Smooth muscle cell of the pulmonary artery (primary cell): ENCODE data around the gene B3GAT1. TPM values are rescaled to one million over a fixed set of nuclear protein-coding genes. Genes with fewer than 3 reads are reported as not detected.

Experiments used
- total RNA-seq: library from RNA; depleted of rRNA; stranded (reverse); fragments of >200 nt; gene quantifications from 2 replicates; pipeline ENCODE4 v1.2.3, GENCODE V29; 2014

Gene B3GAT1
- total RNA-seq: under 0.01 TPM in 1 of 2 replicates, not detected in the other

DNA sequence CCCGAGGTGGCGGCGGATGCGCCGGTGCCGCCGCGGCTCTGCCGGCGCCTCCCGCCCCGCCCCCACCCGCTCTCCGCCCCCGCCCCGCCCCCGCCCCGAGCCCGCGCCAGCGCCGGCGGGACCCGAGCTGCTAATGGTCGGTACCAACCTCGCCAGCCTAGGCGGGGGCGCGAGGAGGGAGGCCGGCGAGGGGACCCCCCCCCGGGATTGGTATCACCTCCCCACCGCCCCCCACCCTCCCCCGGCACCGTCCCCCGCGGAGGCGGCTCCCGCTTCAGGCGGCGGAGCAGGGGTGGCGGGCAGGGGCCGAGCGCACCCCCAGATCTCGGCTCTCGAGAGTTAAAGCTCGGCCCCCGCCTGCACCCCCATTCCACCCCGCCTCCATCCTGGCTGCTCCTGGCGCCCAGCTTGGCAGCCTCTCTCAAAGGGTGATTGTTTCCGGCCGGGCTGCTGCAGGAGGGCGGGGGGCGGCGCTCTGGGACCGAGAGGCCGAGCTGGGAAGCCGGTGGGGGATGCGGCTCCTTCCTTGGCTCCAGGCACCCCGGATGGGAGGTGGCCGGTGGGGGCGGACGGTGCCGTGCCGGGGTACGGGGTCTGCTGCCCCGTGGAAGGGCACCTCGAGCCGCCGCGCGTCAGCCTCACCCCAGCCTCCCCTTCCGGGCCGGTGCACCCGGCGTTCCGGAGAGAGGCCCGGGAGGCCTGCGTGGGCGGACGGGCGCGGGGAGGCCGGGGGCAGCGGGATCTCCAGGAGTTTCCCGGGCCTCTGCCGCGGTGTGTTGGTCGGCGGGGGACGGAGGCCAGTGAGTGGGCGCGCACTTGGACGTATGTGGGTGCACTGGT lies at the start of gene B3GAT1:
Gene B3GAT1 (minus strand): TSS at position 40 of the 840 bp plus-strand sequence. CDS start 24,583 bp downstream, outside the sequence.

DNA sequence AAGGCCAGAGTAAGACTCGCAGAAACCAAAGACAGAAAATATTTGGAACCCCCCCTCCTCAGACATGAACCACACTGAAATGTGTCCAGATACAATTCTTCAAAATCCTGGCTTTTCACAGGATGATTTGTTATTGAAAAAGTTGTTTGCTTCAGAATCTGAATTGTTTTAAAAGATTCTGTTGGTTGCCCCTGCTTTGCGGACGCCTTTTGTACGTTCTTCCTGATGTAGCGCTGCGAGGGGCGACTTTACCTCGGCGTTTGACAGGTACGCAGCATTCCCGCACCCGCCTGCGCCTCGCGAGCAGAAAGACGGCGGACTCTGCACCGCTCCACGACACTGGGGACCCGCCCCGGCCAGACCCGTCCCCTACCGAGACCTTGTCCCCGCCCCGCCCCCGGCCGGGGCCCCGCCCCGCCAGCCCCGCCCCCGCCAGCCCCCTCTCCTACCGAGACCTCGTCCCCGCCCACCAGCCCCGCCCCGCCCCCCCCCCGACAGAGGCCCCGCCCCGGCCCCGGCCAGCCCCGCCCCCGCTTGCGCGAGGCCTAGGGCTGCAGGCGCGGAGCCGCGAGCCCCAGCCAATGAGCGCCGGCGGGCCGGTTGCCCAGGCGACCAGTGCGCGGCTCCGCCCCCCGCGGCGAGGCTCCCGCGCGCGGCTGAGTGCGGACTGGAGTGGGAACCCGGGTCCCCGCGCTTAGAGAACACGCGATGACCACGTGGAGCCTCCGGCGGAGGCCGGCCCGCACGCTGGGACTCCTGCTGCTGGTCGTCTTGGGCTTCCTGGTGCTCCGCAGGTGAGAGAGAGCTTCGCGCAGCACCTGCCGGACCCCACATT lies 80.5 kb downstream of the B3GAT1 start, which contains the start of gene GLB1L2:
Gene GLB1L2 (plus strand): TSS at position 635 of the 835 bp plus-strand sequence. CDS start 74 bp downstream, at position 709.

Other genes starting within 250 kb of the B3GAT1 start
- gene NCAPD3, start 188.3 kb downstream of the B3GAT1 start, total RNA-seq: 15.2 and 16.7 TPM in 2 replicates
- gene VPS26B, start 187.6 kb downstream of the B3GAT1 start, total RNA-seq: 43.1 and 47.6 TPM in 2 replicates
- 45.5 and 46.9 TPM in 2 replicates for gene THYN1, start 158.9 kb downstream of the B3GAT1 start, total RNA-seq
- 17.9 and 20.3 TPM in 2 replicates for gene ACAD8, start 158.7 kb downstream of the B3GAT1 start, total RNA-seq
- gene GLB1L3, start 135.9 kb downstream of the B3GAT1 start, total RNA-seq: not detected in 2 replicates
- gene GLB1L2, start 80.3 kb downstream of the B3GAT1 start, total RNA-seq: 0.03 and 0.39 TPM in 2 replicates